GM18502 (cell line): ENCODE measurements around the gene POFUT1.
"Not testable (repeated sequence)": the region's sequence is repeated elsewhere in the genome, so short reads cannot be mapped to it uniquely, and the experiment has no call there.

Source experiments
- ATAC-seq: cut with Tn5 transposase; IDR thresholded peaks from one replicate; pipeline ENCODE4 v1.9.1; 2021; ENCODE audit warnings: mild to moderate bottlenecking; ENCODE audit not compliant: unreplicated experiment, poor library complexity

The POFUT1 gene

DNA sequence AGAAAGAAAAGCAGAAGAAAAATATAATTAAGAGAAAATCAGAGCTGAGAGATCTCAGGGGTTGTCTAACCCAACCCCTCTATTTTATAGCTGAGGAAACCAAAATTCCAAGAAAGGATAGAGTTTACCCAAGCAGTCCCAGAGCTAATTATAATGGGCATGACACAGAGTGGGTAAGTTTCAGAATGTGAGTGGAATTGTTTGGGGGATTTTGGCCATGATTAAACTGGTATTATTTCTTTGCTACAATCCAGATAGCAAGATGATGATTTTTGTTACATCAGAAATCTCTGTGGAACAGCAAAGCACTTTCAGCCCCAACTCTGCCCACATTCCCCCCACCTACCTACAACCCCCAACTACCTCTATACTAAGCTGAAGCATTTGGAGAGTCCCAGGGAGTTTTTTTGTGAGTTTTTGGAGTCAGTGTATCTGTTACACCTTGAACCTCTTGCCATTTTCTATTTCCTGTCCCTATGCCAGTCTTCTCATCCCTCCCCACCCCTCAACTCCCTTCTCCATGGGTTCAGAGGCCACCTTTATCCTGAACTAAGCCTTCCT is 24.7 kb downstream of the POFUT1 start:
- ATAC-seq: no peak

- ATAC-seq: no peak
Measured at GRCh38 chr20:32233286-32233685, 25.6 kb downstream of the POFUT1 start.

DNA sequence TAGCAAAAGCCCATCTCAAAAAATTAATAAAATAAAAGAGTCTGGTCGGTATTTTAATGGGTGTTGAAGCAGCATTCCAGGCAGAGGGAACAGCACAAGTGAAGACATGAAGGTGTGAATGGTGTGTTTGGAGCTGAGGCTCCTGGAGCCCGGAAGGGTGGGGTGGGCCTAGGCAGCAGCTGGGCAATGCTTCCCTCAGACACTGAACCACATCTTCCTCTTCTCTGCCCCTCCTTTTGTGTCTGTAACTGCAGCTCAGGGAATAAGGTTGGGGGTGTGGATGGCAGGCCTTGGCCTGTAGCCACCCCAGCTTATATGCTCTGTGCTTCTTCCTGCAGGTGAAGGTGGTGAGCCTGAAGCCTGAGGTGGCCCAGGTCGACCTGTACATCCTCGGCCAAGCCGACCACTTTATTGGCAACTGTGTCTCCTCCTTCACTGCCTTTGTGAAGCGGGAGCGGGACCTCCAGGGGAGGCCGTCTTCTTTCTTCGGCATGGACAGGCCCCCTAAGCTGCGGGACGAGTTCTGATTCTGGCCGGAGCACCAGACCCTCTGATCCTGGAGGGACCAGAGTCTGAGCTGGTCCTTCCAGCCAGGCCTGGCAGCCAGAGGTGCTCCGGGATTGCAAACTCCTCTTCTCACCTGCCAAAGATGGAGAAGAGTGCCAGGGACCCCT is 26.6 kb downstream of the POFUT1 start:
- ATAC-seq: no peak

GRCh38 chr20:32235331-32236047 is 27.8 kb downstream of the POFUT1 start:
- ATAC-seq: no peak

- no peak for ATAC-seq
Measured at GRCh38 chr20:32236048-32236533, 28.4 kb downstream of the POFUT1 start.

DNA sequence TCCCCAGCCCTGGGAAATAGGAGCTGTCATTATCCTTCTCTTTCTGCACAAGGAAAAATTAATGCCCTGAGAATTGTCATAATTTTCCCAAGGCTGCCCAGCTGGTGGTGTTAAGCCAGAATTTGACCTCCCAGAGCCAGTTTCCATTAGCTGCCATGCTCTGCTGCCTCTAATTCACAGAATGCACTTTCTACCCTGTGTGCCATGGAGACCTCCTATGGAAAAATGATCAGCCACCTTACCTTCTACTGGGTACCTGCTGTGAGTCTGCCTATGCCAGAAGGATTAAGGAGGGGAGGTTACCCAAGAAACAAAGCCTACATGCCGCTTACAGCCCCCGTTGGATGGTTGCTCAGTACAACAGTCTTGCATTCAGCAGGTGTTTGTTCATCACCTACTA is 29.1 kb downstream of the POFUT1 start:
- no peak for ATAC-seq

- no peak for ATAC-seq
Measured at GRCh38 chr20:32237419-32237818, 29.7 kb downstream of the POFUT1 start.

DNA sequence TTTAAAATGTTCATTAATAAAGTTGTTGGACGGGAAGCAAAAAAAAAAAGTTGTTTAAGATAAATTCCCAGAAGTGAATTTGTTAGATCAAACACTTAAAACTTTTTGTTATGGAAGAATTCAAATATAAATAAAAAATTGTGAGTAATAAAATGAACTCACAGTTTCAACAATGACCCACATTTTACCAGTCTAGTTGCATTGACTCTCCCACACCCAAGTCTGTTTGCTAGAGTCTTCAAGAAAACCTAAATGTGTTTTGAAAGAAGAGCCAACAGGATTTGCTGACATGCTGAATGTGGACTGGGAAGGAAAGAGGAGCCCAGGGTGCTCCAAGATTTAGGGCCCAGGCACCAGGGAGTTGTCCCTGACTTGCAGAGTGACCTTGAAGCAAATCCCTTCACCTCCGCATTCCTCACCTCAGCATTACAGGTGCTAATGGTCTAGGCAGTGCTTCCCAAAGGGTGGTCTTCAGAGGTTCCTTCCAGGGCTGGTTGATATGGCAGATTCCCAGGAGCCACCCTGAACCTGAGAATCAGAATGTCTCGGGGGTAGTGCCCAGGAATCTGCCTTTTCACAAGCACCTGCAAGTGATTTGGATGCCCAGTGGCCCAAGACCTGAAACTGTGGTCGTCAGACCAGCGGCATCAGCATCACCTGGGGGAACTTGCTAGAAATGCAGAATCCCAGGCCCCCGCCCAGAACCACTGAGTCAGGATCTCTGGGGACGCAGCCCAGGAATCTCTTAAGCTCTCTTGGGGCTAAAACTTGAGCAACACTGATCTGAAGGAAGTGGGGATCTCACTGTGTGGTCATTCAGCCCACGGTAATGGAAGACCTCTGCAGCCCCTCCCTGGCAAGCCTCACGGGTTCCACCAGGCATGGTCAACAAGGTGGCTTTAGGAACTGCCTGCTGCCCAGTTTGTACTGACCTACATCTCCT is 31.1 kb downstream of the POFUT1 start:
- ATAC-seq: no peak

GRCh38 chr20:32240205-32240604 is 32.5 kb downstream of the POFUT1 start:
- ATAC-seq: no peak

DNA sequence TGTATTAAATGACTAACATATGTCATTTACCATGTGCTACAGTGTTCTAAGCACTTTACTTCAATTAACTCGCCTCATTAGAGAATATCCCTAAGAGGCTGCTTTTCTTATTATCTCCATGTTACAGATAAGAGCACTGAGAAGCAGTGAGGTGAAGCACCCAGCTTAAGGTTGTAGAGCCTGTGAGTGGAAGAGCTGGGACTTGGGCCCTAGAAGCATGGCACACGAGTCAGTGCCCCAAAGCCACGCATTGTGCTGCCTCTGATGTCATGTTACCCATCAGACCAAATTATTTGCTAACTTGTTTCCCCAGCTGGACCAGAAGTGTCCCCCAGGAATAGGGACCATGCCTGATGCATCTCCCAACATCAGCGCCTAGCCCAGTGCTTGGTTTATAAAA is 34.1 kb downstream of the POFUT1 start:
- no peak for ATAC-seq

DNA sequence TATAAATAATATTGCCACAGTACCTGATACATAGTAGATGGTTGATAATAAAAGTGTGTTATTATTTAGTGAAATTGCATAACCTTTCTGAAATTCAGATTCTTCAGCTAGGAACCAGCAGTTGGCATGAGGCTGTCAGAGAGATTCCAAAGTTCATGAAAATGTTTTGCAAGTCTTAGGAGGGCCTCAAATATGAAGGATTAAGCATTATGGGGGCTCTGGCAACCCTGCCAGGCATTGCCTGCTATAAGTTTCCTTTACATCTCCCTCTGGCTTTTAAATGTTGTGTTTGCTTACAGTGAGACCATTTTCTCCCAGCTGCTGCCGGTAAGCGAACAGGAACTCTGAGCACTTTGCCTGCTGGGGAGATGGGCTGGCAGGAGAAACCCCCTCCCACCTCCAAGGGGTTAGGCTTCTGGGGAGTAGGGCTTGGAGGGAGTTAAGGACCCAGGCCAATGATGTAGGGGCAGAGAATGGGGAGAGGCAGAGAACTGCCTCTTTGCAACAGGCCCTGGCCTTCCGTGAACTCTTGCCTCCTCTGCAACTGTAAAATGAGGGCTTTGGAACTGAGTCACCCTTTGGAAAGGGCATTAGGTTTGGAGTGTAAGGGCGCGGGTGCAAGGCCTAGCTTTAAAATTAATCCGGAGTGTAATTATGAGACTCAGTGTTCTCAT is 36.6 kb downstream of the POFUT1 start:
- ATAC-seq: no peak

DNA sequence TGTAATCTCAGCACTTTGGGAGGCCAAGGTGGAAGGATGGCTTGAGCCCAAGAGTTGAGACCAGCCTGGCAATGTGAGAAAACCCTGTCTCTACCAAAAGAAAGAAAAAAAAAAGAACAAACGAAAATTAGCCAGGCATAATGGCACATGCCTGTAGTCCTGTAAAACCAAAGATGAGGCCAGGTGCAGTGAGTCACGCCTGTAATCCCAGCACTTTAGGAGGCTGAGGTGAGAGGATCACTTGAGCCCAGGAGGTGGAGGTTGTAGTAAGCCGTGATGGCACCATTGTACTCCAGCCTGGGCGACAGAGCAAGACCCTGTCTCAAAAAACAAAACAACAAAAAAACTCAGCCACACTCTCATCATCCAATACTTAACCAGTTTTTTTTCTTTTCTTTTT is 37.3 kb downstream of the POFUT1 start:
- ATAC-seq: no peak

- not testable (repeated sequence) for ATAC-seq
Measured at GRCh38 chr20:32246208-32246607, 38.5 kb downstream of the POFUT1 start.

DNA sequence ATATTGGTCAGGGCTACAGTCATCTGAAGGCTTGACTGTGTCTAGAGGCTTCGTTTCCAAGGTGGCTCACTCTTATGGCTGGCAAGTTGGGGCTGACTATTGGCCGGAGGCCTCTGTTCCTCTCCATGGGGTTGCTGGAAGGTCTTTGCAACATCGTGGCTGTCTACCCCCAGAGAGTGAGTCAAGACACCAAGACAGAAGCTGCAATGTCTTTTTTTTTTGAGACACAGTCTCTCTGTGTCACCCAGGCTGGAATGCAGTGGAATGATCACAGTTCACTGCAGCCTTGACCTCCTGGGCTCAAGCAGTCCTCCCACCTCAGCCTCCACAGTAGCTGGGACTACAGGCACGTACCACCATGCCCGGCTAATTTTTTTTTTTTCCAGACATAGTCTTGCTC is 40.4 kb downstream of the POFUT1 start:
- no peak for ATAC-seq

GRCh38 chr20:32249030-32249738 is 41.5 kb downstream of the POFUT1 start:
- no peak for ATAC-seq

- no peak for ATAC-seq
Measured at GRCh38 chr20:32251470-32251869, 43.8 kb downstream of the POFUT1 start.

- no peak for ATAC-seq
Measured at GRCh38 chr20:32252189-32252588, 44.5 kb downstream of the POFUT1 start.

GRCh38 chr20:32260973-32261372 is 53.3 kb downstream of the POFUT1 start:
- not testable (repeated sequence) for ATAC-seq

DNA sequence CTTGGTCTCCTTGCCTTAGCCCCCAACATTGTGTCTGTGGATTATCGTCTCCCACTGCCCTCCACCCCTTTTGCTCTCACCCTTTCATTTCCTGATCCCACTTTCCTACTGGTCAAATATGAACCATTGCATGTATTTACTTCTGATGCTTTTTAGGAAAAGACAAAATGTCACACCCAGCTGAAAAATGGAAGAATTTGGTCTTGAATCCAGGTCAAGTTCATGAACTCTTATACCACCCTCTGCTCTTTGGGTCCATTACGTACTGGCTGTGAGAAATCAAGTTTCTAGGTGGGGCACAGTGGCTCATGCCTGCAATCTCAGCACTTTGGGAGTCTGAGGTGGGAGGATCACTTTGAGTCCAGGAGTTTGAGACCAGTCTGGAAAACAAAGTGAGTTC is 54.0 kb downstream of the POFUT1 start:
- no peak for ATAC-seq
